Neural progenitor cell (in vitro differentiated cells): ENCODE results near the gene HEMGN. TPM values are rescaled to one million over a fixed set of nuclear protein-coding genes. Genes with fewer than 3 reads are reported as not detected.

ENCODE experiments used
- DNase-seq: peaks from one replicate; pipeline ENCODE4 v3.0.0-alpha.2; 2016; ENCODE audit warnings: low spot score
- H2AFZ ChIP-seq: fragments of 200-600 bp; sonication (generic); replicated peaks from 2 replicates; pipeline ENCODE4 v1.6.1; 2016; ENCODE audit warnings: antibody characterized with exemption
- H3F3A ChIP-seq: fragments of 200-600 bp; sonication (generic); 2 replicates; pipeline ENCODE4 v1.6.1; 2016; ENCODE audit warnings: antibody characterized with exemption, low read depth
- H3K27ac ChIP-seq: fragments of 200-600 bp; sonication (generic); 2 replicates; pipeline ENCODE4 v1.5.1; 2016; ENCODE audit warnings: mild to moderate bottlenecking
- H3K27me3 ChIP-seq: fragments of 200-600 bp; sonication (generic); 2 replicates; pipeline ENCODE4 v1.6.1; 2016; ENCODE audit warnings: mild to moderate bottlenecking, moderate library complexity
- H3K36me3 ChIP-seq: fragments of 200-600 bp; sonication (generic); 2 replicates; pipeline ENCODE4 v1.5.1; 2016
- H3K4me1 ChIP-seq: fragments of 200-600 bp; sonication (generic); 2 replicates; pipeline ENCODE4 v1.6.1; 2016; ENCODE audit warnings: mixed run types
- H3K4me2 ChIP-seq: fragments of 200-600 bp; sonication (generic); 2 replicates; pipeline ENCODE4 v1.6.1; 2016
- H3K4me3 ChIP-seq: fragments of 200-600 bp; sonication (generic); 2 replicates; pipeline ENCODE4 v1.5.1; 2016
- H3K79me2 ChIP-seq: fragments of 200-600 bp; sonication (generic); 2 replicates; pipeline ENCODE4 v1.6.1; 2016; ENCODE audit warnings: low read depth
- H3K9ac ChIP-seq: fragments of 200-600 bp; sonication (generic); 2 replicates; pipeline ENCODE4 v1.6.1; 2016
- H3K9me3 ChIP-seq: fragments of 200-600 bp; sonication (generic); 2 replicates; pipeline ENCODE4 v1.5.1; 2016; ENCODE audit warnings: low read depth
- H4K20me1 ChIP-seq: fragments of 200-600 bp; sonication (generic); 2 replicates; pipeline ENCODE4 v1.6.1; 2016; ENCODE audit warnings: low read depth
- H3K27ac Mint-ChIP-seq: 3 replicates; pipeline ENCODE4 v1.8.0; 2021; ENCODE audit warnings: mixed read lengths
- H3K27me3 Mint-ChIP-seq: 2 replicates; pipeline ENCODE4 v1.8.0; 2022; ENCODE audit warnings: low read depth, mild to moderate bottlenecking, inconsistent platforms, moderate library complexity, mixed read lengths; ENCODE audit not compliant: insufficient read depth
- H3K36me3 Mint-ChIP-seq: 3 replicates; pipeline ENCODE4 v1.8.0; 2021; ENCODE audit warnings: mixed read lengths
- H3K4me1 Mint-ChIP-seq: 3 replicates; pipeline ENCODE4 v1.8.0; 2021; ENCODE audit warnings: mixed read lengths
- H3K4me3 Mint-ChIP-seq: 3 replicates; pipeline ENCODE4 v1.8.0; 2021; ENCODE audit warnings: mild to moderate bottlenecking, moderate library complexity, mixed read lengths
- H3K9me3 Mint-ChIP-seq: 3 replicates; pipeline ENCODE4 v1.8.0; 2020; ENCODE audit warnings: mixed read lengths
- CTCF ChIP-seq: fragments of 200-600 bp; sonication (generic); IDR thresholded peaks from 2 replicates; pipeline ENCODE4 v1.5.1; 2017; ENCODE audit warnings: antibody characterized with exemption, mild to moderate bottlenecking
- EZH2 ChIP-seq: fragments of 200-600 bp; sonication (generic); IDR thresholded peaks from 2 replicates; pipeline ENCODE4 v1.6.1; 2017; ENCODE audit warnings: antibody characterized with exemption, mild to moderate bottlenecking, moderate library complexity
- EZH2phosphoT487 ChIP-seq: fragments of 200-600 bp; sonication (generic); IDR thresholded peaks from 2 replicates; pipeline ENCODE4 v1.6.1; 2017; ENCODE audit warnings: antibody characterized with exemption
- total RNA-seq: library from RNA; depleted of rRNA; stranded (reverse); fragments of >200 nt; gene quantifications from 2 replicates; pipeline ENCODE4 v1.2.3, GENCODE V29; 2015; ENCODE audit warnings: low replicate concordance

The HEMGN gene
- total RNA-seq, 1 donor from 2014 or later = not detected

GRCh38 chr9:97959585-97959984 is 21.6 kb upstream of the HEMGN start:
- no peak overlapping the region for H3K27ac Mint-ChIP-seq
- H4K20me1 ChIP-seq = no peaks in the 10 kb centered on the region
- no peak overlapping the region for H3K27ac ChIP-seq

GRCh38 chr9:97958812-97959511 is 21.0 kb upstream of the HEMGN start:
- Mint-ChIP-seq H3K36me3 (no peaks in the 10 kb centered on the region), H3K4me3 (no peak overlapping the region), H3K4me1 (no peaks in the 10 kb centered on the region), H3K27ac (no peak overlapping the region), H3K9me3 (no peaks in the 10 kb centered on the region), H3K27me3 (peaks cover 2% of the 10 kb centered on the region)
- Histone ChIP-seq H3K36me3 (no peaks in the 10 kb centered on the region), H3F3A (no peaks in the 10 kb centered on the region), H3K9me3 (no peaks in the 10 kb centered on the region), H3K79me2 (no peaks in the 10 kb centered on the region), H3K4me3 (no peak overlapping the region), H3K27ac (no peak overlapping the region), H4K20me1 (no peaks in the 10 kb centered on the region), H2AFZ (no peak overlapping the region), H3K27me3 (peaks cover 69% of the 10 kb centered on the region), H3K4me2 (no peak overlapping the region), H3K9ac (no peak overlapping the region), H3K4me1 (no peaks in the 10 kb centered on the region)
- TF ChIP-seq EZH2phosphoT487 = no peak
- no peak for TF ChIP-seq EZH2
- TF ChIP-seq CTCF = no peak
- DNase-seq = no peak

More at GRCh38 chr9:97959585-97959984, 21.6 kb upstream of the HEMGN start:
- Histone ChIP-seq H3K79me2 (no peaks in the 10 kb centered on the region), H2AFZ (no peak overlapping the region), H3K4me1 (no peaks in the 10 kb centered on the region), H3K4me2 (no peak overlapping the region), H3K9me3 (no peaks in the 10 kb centered on the region), H3F3A (no peaks in the 10 kb centered on the region), H3K27me3 (peaks cover 75% of the 10 kb centered on the region), H3K4me3 (no peak overlapping the region), H3K9ac (no peak overlapping the region), H3K36me3 (no peaks in the 10 kb centered on the region)
- no peaks in the 10 kb centered on the region for H3K9me3 Mint-ChIP-seq
- H3K27me3 Mint-ChIP-seq = peaks cover 2% of the 10 kb centered on the region
- no peak for DNase-seq
- H3K4me1 Mint-ChIP-seq = no peaks in the 10 kb centered on the region
- H3K4me3 Mint-ChIP-seq = no peak overlapping the region
- no peak for TF ChIP-seq EZH2
- TF ChIP-seq CTCF = no peak
- TF ChIP-seq EZH2phosphoT487 = no peak
- H3K36me3 Mint-ChIP-seq = no peaks in the 10 kb centered on the region

GRCh38 chr9:97956331-97956730 is 18.4 kb upstream of the HEMGN start:
- Mint-ChIP-seq H3K4me3 (no peak overlapping the region), H3K4me1 (no peaks in the 10 kb centered on the region), H3K27ac (no peak overlapping the region), H3K36me3 (no peaks in the 10 kb centered on the region), H3K27me3 (peaks cover 7% of the 10 kb centered on the region), H3K9me3 (no peaks in the 10 kb centered on the region)
- Histone ChIP-seq H3K9me3 (no peaks in the 10 kb centered on the region), H3K9ac (no peak overlapping the region), H3K4me2 (no peak overlapping the region), H3F3A (no peaks in the 10 kb centered on the region), H3K79me2 (no peaks in the 10 kb centered on the region), H3K4me3 (no peak overlapping the region), H3K36me3 (no peaks in the 10 kb centered on the region), H3K4me1 (no peaks in the 10 kb centered on the region), H4K20me1 (no peaks in the 10 kb centered on the region), H2AFZ (no peak overlapping the region), H3K27me3 (peaks cover 61% of the 10 kb centered on the region), H3K27ac (no peak overlapping the region)
- TF ChIP-seq EZH2phosphoT487 = no peak
- no peak for TF ChIP-seq EZH2
- TF ChIP-seq CTCF = no peak
- no peak for DNase-seq
